K562 (cell line): Measurements from ENCODE around the gene ACTR5. TPM values are rescaled to one million over a fixed set of nuclear protein-coding genes. Genes with fewer than 3 reads are reported as not detected.

Experiments
- ARID2 ChIP-seq: fragments of 450-650 bp; IDR thresholded peaks from 2 replicates; pipeline ENCODE4 v1.6.1; 2017; ENCODE audit warnings: antibody characterized with exemption, mild to moderate bottlenecking
- CBX2 ChIP-seq: fragments of 200-600 bp; sonication (generic); IDR thresholded peaks from one replicate; pipeline ENCODE4 v1.6.1; 2012; ENCODE audit warnings: mild to moderate bottlenecking, low read length, inconsistent platforms; ENCODE audit not compliant: insufficient read depth, poor library complexity, severe bottlenecking
- DDX20 ChIP-seq: fragments of 450-650 bp; IDR thresholded peaks from 2 replicates; pipeline ENCODE4 v1.6.1; 2016; ENCODE audit warnings: missing genetic modification characterization, low read depth, mild to moderate bottlenecking, missing compliant biosample characterization, moderate library complexity
- HDAC8 ChIP-seq: fragments of 450-650 bp; IDR thresholded peaks from 2 replicates; pipeline ENCODE4 v1.6.1; 2016; ENCODE audit warnings: mild to moderate bottlenecking, missing genetic modification characterization, moderate library complexity, missing compliant biosample characterization
- HMG20B ChIP-seq: fragments of 250-450 bp; sonication (Bioruptor Pico); IDR thresholded peaks from 2 replicates; pipeline ENCODE4 v1.5.0; 2021; ENCODE audit warnings: mild to moderate bottlenecking
- RBBP5 ChIP-seq: fragments of 200-600 bp; sonication (generic); IDR thresholded peaks from 2 replicates; pipeline ENCODE4 v1.6.1; 2012; ENCODE audit warnings: borderline replicate concordance, mild to moderate bottlenecking, low read length, control low read depth, inconsistent platforms; ENCODE audit not compliant: insufficient read depth, poor library complexity, severe bottlenecking
- ZFP1 ChIP-seq: fragments of 450-650 bp; formaldehyde crosslinking; IDR thresholded peaks from 2 replicates; pipeline ENCODE4 v1.4.0; 2020; ENCODE audit warnings: mild to moderate bottlenecking, mixed read lengths
- polyA plus RNA-seq, 8 experiments: library from polyadenylated mRNA; depleted of rRNA in 4 of 8; stranded (reverse) in 5 of 8; unstranded in 3 of 8; fragments of >200 nt; fragmentation: Nextera tagmentation in 2 of 8; fragmentation: Illumina TruSeq in 1 of 8; extraction: Ambion mirVana in 2 of 8; extraction: Trizol in 1 of 8; gene quantifications; 2 replicates each; pipeline versions ENCODE4 v1.2.1 to v1.2.3, GENCODE V29; 2011 to 2014; ENCODE audit warnings: inconsistent platforms in 1 of 8, missing spikeins in 1 of 8
- total RNA-seq, 7 experiments: library from RNA; depleted of rRNA in 6 of 7; stranded (reverse); fragments of >200 nt in 6 of 7; fragmentation: Illumina TruSeq in 2 of 7; extraction: Trizol in 2 of 7; gene quantifications; 2 replicates each; pipeline versions ENCODE4 v1.2.1 to v1.2.3, GENCODE V29; 2011 to 2021; ENCODE audit warnings: low replicate concordance in 1 of 7
- TF ChIP-seq, protein P1 (sequence below), 3 experiments: IDR thresholded peaks in 2 of 3; conservative IDR thresholded peaks in 1 of 3; 2 replicates each; pipeline ENCODE4 v1.5.1; 2011 to 2012; ENCODE audit warnings: low read length in 3 of 3, mild to moderate bottlenecking in 3 of 3, control low read depth in 2 of 3, improper control_type of control experiment in 1 of 3, inconsistent platforms in 1 of 3, low read depth in 1 of 3, mixed read lengths in 1 of 3, moderate library complexity in 1 of 3; ENCODE audit not compliant: insufficient read depth in 2 of 3
- TF ChIP-seq, protein P2 (sequence below), 2 experiments: fragments of 450-650 bp; formaldehyde crosslinking in 1 of 2; IDR thresholded peaks; 2 replicates each; pipeline versions ENCODE4 v1.4.0 to v1.6.1; 2014 to 2020; ENCODE audit warnings: mild to moderate bottlenecking in 2 of 2, borderline replicate concordance in 1 of 2, low read depth in 1 of 2
- TF ChIP-seq, protein P3 (sequence below): sonication (generic); formaldehyde crosslinking; IDR thresholded peaks from 2 replicates; pipeline ENCODE4 v1.8.0; 2022; ENCODE audit warnings: mild to moderate bottlenecking, missing genetic modification reagents

ACTR5 gene
- total and polyA plus RNA-seq, 9 of the 15 experiments (the other 6 are each of a cell fraction or from before 2014, with no cell fraction given): 0.93 to 18.8 (median 12.9) TPM

DNA sequence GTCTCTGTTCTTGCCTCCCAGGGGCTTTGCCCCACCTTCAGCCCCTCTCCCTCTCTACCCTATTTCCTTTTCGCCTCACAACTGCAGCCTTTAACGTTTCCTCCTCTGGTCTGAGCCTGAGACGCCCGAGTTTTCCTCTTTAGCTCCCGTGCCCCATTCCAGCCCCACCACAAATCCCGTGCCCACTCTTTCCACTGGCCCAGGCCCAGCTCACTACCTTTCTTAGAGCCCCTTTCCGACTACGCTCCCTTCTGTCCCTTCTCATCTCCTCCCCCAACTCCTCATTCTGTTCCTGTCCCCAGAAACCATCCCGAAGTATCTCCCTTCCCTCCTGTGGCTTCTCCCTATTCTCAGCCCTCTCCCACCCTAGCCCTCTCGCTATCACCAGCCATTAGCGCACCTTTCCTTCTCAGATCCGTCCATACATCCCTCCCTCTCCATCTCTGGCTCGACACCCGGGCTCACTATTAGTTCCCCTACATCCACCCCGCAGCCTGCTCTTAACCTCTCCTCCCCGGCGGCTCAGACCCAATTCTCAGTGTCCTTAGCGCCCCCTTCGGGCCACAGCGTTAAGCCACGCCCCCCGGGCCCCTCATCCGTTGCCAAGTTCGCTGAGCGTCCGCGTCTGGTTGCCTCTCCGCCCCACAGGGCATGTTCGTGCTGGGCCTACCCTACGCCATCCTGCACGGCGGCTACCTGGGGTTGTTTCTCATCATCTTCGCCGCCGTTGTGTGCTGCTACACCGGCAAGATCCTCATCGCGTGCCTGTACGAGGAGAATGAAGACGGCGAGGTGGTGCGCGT is 21.3 kb upstream of the ACTR5 start (continued):
- TF ChIP-seq, protein P1, sequence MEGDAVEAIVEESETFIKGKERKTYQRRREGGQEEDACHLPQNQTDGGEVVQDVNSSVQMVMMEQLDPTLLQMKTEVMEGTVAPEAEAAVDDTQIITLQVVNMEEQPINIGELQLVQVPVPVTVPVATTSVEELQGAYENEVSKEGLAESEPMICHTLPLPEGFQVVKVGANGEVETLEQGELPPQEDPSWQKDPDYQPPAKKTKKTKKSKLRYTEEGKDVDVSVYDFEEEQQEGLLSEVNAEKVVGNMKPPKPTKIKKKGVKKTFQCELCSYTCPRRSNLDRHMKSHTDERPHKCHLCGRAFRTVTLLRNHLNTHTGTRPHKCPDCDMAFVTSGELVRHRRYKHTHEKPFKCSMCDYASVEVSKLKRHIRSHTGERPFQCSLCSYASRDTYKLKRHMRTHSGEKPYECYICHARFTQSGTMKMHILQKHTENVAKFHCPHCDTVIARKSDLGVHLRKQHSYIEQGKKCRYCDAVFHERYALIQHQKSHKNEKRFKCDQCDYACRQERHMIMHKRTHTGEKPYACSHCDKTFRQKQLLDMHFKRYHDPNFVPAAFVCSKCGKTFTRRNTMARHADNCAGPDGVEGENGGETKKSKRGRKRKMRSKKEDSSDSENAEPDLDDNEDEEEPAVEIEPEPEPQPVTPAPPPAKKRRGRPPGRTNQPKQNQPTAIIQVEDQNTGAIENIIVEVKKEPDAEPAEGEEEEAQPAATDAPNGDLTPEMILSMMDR (IDR thresholded peaks at IDR 0.05 in 2 of 3, conservative IDR thresholded peaks at IDR 0.05 in 1 of 3; ENCODE audit: insufficient read depth in 2 of 3, low read depth in 1 of 3, low read length in 3 of 3): peak; percentile 63 to 77 (median 67)
- no peak for TF ChIP-seq DDX20 (tag)
- TF ChIP-seq, protein P2, sequence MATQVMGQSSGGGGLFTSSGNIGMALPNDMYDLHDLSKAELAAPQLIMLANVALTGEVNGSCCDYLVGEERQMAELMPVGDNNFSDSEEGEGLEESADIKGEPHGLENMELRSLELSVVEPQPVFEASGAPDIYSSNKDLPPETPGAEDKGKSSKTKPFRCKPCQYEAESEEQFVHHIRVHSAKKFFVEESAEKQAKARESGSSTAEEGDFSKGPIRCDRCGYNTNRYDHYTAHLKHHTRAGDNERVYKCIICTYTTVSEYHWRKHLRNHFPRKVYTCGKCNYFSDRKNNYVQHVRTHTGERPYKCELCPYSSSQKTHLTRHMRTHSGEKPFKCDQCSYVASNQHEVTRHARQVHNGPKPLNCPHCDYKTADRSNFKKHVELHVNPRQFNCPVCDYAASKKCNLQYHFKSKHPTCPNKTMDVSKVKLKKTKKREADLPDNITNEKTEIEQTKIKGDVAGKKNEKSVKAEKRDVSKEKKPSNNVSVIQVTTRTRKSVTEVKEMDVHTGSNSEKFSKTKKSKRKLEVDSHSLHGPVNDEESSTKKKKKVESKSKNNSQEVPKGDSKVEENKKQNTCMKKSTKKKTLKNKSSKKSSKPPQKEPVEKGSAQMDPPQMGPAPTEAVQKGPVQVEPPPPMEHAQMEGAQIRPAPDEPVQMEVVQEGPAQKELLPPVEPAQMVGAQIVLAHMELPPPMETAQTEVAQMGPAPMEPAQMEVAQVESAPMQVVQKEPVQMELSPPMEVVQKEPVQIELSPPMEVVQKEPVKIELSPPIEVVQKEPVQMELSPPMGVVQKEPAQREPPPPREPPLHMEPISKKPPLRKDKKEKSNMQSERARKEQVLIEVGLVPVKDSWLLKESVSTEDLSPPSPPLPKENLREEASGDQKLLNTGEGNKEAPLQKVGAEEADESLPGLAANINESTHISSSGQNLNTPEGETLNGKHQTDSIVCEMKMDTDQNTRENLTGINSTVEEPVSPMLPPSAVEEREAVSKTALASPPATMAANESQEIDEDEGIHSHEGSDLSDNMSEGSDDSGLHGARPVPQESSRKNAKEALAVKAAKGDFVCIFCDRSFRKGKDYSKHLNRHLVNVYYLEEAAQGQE (IDR thresholded peaks at IDR 0.05; ENCODE audit: borderline replicate concordance): peak; percentile 62; the same call in 1 of the 2 replicates
- TF ChIP-seq, protein P2 (CRISPR knock-in tag; IDR thresholded peaks at IDR 0.05; ENCODE audit: low read depth): no peak
- no peak for TF ChIP-seq HMG20B (CRISPR knock-in tag)
- no peak for TF ChIP-seq ARID2
- TF ChIP-seq RBBP5: no peak
- TF ChIP-seq CBX2: no peak
- no peak for TF ChIP-seq HDAC8
- TF ChIP-seq, protein P3, sequence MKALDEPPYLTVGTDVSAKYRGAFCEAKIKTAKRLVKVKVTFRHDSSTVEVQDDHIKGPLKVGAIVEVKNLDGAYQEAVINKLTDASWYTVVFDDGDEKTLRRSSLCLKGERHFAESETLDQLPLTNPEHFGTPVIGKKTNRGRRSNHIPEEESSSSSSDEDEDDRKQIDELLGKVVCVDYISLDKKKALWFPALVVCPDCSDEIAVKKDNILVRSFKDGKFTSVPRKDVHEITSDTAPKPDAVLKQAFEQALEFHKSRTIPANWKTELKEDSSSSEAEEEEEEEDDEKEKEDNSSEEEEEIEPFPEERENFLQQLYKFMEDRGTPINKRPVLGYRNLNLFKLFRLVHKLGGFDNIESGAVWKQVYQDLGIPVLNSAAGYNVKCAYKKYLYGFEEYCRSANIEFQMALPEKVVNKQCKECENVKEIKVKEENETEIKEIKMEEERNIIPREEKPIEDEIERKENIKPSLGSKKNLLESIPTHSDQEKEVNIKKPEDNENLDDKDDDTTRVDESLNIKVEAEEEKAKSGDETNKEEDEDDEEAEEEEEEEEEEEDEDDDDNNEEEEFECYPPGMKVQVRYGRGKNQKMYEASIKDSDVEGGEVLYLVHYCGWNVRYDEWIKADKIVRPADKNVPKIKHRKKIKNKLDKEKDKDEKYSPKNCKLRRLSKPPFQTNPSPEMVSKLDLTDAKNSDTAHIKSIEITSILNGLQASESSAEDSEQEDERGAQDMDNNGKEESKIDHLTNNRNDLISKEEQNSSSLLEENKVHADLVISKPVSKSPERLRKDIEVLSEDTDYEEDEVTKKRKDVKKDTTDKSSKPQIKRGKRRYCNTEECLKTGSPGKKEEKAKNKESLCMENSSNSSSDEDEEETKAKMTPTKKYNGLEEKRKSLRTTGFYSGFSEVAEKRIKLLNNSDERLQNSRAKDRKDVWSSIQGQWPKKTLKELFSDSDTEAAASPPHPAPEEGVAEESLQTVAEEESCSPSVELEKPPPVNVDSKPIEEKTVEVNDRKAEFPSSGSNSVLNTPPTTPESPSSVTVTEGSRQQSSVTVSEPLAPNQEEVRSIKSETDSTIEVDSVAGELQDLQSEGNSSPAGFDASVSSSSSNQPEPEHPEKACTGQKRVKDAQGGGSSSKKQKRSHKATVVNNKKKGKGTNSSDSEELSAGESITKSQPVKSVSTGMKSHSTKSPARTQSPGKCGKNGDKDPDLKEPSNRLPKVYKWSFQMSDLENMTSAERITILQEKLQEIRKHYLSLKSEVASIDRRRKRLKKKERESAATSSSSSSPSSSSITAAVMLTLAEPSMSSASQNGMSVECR: no peak
- no peak for TF ChIP-seq ZFP1 (CRISPR knock-in tag)
